ENCODE data around the gene DTNA.
"Not testable (repeated sequence)": the region's sequence is repeated elsewhere in the genome, so short reads cannot be mapped to it uniquely, and the experiment has no call there.

Gene DTNA

GRCh38 chr18:34709750-34710441, at the start of gene DTNA:
TSS of gene DTNA (plus strand) at chr18:34710298. CDS start at chr18:34755977, 45,679 bp downstream.
- Mint-ChIP-seq H3K27ac (peak within 1 kb of the TSS; percentile 92 to 95 (median 94)), H3K27me3 (ENCODE audit: low read depth) (no peaks in the 10 kb centered on the region), H3K4me3 (peak within 1 kb of the TSS; percentile 77 to 84 (median 84)), H3K9me3 (no peaks in the 10 kb centered on the region), H3K4me1 (peaks cover 50% of the 10 kb centered on the region), H3K36me3 (ENCODE audit: low read depth) (no peaks in the 10 kb centered on the region)
- no peak for TF ChIP-seq CTCF (IDR thresholded peaks at IDR 0.05; ENCODE audit: unreplicated experiment in 3 of 3)

DNA sequence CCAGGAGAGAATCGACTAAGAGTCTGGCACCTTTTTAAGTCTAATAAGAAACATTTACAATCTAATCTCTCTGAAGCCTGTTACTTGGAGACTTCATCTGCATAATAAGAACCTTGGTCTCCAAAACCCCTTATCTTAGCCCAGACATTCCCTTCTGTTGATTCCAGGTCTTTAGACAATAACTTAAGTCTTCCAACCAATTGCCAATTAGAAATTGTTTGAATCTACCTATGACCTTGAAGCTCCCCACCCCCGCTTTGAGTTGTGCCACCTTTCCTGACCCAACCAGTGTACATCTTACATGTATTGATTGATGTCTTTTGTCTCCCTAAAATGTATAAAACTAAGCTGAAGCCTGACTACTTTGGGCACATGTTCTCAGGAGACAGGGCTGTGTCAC, 49.5 kb upstream of the DTNA start:
- Mint-ChIP-seq H3K27me3 (ENCODE audit: low read depth) (no peaks in the 10 kb centered on the region), H3K36me3 (ENCODE audit: low read depth) (no peaks in the 10 kb centered on the region)

DNA sequence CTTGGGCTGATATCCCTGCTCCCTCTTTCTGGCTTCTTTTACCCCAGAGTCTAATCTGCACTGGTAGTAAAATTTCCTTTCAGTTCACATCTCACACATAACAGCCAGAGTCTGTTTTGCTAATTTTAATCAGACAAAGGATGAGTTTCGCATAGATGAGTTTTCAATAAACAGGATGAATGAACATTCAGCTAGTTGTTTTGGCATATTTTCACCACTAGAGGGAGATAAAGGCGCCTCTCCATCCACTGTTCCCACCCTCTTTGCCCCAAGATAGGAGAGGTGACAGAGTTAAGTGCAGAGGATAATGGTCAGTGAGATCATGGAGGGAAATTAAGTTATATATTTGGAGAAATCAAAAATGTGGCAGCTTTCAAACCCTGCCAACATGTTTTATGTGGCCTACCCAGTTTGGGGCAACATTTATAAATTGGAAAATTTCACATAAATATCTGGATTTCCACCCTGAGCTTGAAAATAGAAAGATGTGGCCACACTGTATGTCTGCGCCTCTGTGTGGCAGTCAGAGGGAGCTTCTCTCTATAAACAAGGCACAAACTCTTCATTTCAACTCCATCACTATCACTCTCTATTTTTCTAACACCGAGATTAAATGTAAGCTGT, 48.5 kb upstream of the DTNA start:
- peak; percentile 72 to 76 (median 73) for TF ChIP-seq CTCF (IDR thresholded peaks at IDR 0.05; ENCODE audit: unreplicated experiment in 3 of 3)
- H3K27me3 Mint-ChIP-seq (ENCODE audit: low read depth), result no peaks in the 10 kb centered on the region
- peaks cover 15% of the 10 kb centered on the region for H3K4me1 Mint-ChIP-seq
- no peak overlapping the region for H3K4me3 Mint-ChIP-seq
- no peaks in the 10 kb centered on the region for H3K36me3 Mint-ChIP-seq (ENCODE audit: low read depth)
- H3K27ac Mint-ChIP-seq, result peak overlapping the region in 2 of 3 experiments; percentile 6 to 17
- no peaks in the 10 kb centered on the region for H3K9me3 Mint-ChIP-seq

More for the DNA sequence above, 49.5 kb upstream of the DTNA start:
- Mint-ChIP-seq H3K27ac (peak overlapping the region; percentile 4 to 45 (median 27)), H3K9me3 (no peaks in the 10 kb centered on the region), H3K4me1 (peaks cover 15% of the 10 kb centered on the region), H3K4me3 (no peak overlapping the region)
- TF ChIP-seq CTCF (IDR thresholded peaks at IDR 0.05; ENCODE audit: unreplicated experiment in 3 of 3), result no peak

DNA sequence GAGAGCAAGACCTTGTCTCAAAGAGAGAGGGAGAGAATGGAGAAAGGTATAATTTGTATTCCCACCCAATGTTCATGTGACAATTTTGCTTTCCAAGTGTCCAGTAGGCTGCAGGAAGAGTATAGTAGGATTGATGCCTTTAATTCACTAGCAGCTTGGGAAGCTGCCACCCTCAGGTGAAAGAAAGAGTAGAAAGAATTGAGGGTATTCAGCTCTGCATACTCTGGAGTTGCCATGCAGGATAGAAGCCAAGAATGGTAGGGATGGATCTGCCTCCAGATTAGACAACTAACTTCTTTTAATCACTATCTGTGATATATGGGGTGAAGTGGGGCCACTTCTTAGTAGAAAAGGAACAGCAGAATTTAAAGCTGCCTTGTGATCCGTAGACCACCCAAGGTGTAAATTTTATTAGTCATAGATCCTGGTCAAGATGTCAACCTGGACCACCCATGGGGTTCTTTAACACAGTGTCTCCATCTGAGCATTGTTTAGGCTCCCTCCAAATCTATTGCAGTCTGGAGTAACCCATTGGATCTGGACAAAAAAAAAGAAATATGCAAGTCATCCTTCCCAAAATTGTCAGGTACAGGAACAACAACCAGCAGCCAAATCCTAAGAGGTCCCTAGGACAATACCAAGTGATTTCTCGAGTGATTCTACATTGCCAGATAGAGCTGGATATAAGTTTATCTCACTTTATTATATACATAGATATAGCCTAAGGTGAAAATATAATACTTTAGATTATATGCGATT, 33.1 kb upstream of the DTNA start:
- Mint-ChIP-seq H3K27ac (no peak overlapping the region), H3K36me3 (ENCODE audit: low read depth) (no peaks in the 10 kb centered on the region), H3K4me3 (no peak overlapping the region), H3K9me3 (no peaks in the 10 kb centered on the region), H3K27me3 (ENCODE audit: low read depth) (no peaks in the 10 kb centered on the region), H3K4me1 (no peaks in the 10 kb centered on the region)
- TF ChIP-seq CTCF (IDR thresholded peaks at IDR 0.05; ENCODE audit: unreplicated experiment in 3 of 3), result no peak

- not testable (repeated sequence) for H3K4me1 Mint-ChIP-seq; H3K36me3 Mint-ChIP-seq (ENCODE audit: low read depth); H3K9me3 Mint-ChIP-seq; H3K4me3 Mint-ChIP-seq; H3K27me3 Mint-ChIP-seq (ENCODE audit: low read depth); H3K27ac Mint-ChIP-seq
These were observed 20.3 kb upstream of the DTNA start for GRCh38 chr18:34689750-34690149.

- peaks cover 13% of the 10 kb centered on the region for H3K4me1 Mint-ChIP-seq
- no peak overlapping the region for H3K4me3 Mint-ChIP-seq
- peaks cover 3% of the 10 kb centered on the region for H3K9me3 Mint-ChIP-seq
- TF ChIP-seq CTCF (IDR thresholded peaks at IDR 0.05; ENCODE audit: unreplicated experiment in 3 of 3), result no peak
- H3K36me3 Mint-ChIP-seq (ENCODE audit: low read depth), result no peaks in the 10 kb centered on the region
- H3K27me3 Mint-ChIP-seq (ENCODE audit: low read depth), result no peaks in the 10 kb centered on the region
- no peak overlapping the region for H3K27ac Mint-ChIP-seq
These were observed 18.5 kb upstream of the DTNA start for GRCh38 chr18:34691614-34692013.
